T follicular helper cell (primary cell): ENCODE results near the gene CLSTN1.

ENCODE experiments used
- DNase-seq: peaks from one replicate; pipeline ENCODE4 v3.0.0-alpha.2; 2020; ENCODE audit warnings: low read depth

The CLSTN1 gene

GRCh38 chr1:9850442-9851162, 26.8 kb upstream of the CLSTN1 start:
- DNase-seq = no peak

GRCh38 chr1:9849691-9850441, 26.1 kb upstream of the CLSTN1 start:
- DNase-seq = no peak

DNA sequence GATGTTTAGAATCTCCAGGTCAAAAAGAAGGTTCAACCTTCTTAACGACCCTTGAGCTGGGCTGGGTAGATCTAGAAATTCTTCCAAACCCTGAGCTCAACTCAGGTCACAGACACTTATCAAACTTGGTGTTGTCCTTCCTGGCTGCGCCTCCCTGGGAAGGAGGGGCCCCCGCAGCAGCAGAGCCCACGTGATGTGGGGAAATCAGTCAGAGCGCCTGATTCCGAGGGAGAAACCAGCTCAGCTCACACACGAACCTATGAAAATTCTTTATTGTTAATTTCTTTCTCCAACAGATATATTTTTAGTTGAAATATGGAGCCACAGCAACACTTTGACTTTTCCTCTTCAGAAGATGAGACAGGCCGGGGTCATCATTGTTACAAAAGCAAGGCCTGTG, 24.3 kb upstream of the CLSTN1 start:
- no peak for DNase-seq

DNA sequence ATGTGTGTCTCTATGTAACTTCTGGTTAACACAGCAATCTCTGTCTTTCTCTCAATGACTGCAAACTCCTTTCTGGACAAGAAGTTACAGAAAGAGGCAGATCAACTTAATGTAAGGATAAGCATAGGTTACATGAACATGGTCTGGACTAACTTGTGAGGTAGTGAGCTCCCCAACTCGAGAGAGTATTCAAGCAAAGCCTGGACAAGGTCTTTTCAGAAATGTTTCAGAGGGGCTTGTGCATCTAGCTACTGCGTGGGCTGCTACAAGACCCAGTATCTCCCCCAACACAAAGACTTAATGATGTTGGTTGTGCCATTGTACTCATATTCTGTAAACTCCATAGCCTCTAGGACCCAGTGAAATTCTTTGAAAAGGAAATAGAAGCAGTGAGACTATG, 23.5 kb upstream of the CLSTN1 start:
- DNase-seq = no peak

DNA sequence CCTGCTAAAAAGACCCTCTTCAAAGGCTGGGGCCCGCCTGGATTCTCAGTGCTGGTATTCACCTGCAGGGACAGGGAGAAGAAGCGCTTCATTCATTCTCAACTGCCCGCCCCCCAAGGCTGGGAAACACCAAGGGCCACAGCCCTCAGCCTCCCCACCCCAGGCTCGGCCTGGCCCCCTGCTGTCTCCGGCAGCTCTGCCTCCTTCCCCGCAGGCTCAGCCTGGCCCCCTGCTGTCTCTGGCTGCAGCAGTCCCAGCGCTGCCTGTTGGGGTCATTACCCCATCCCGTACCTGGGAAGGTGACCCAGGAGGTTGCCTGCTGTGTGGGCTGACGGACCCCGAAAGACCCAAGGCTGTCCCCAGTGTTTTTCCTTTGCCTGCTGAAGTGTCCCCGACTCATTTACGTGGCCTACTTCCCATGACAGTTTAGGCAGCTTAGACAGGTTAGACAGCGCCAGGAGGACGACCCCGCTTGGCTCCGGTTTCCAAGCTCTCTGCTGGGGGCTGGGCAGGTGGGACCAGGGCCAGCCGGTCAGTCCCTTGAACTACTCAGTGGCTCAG, 22.9 kb upstream of the CLSTN1 start:
- no peak for DNase-seq

GRCh38 chr1:9845914-9846313, 22.1 kb upstream of the CLSTN1 start:
- DNase-seq = no peak

DNA sequence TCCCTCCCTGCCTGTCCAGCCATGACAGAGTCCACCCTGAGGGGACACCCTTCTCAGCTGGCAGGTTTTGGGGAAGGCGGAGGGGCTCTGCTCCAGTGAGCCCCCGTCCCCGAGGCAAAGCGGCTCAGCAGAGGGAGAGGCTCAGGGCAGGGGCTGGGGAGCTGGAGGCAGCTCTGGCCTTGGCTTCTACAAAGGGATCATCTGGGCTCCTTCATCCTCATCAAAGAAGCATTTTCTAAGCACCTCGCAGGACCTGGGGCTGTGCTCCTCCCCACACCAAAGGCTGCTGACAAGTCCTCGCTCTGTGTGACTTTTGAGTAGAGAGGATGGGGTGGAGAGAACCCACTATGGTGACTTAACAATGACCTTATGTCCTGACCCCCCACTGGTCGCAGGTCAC, 21.0 kb upstream of the CLSTN1 start:
- no peak for DNase-seq

- DNase-seq = no peak
These were observed 20.3 kb upstream of the CLSTN1 start for GRCh38 chr1:9844106-9844505.

GRCh38 chr1:9843576-9843945, 19.8 kb upstream of the CLSTN1 start:
- no peak for DNase-seq

- no peak for DNase-seq
These were observed 19.2 kb upstream of the CLSTN1 start for GRCh38 chr1:9842781-9843575.

DNA sequence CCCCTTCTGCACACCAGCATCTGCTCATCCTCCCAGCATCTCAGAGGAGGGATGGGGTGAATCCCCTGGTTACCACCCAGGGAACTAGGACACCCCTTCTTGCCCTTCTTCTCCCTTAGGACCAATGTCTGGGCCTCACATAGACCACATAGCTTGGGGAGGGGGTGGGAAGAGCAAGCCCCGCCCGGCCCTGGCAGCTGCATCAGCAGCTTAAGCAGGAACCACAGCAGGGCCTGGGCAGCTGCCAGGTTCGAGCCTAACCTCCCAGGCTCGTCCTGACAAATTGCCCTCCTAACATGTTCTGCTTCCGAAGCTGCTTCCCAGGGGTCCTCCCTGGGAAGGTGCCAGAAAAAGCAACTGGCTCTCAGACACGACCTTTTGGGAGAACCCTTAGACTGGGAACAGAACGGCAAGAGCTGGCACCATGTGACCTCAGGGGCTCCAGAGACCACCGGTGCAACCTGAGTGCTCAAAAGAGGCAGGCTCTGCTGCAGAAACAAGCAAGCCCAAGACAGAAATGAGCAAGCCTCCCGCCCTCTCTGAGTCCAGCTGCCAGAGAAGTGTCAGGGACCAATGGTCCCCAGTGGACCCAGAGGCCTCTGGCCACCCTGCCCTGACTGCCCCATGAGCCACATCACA, 18.4 kb upstream of the CLSTN1 start:
- no peak for DNase-seq

DNA sequence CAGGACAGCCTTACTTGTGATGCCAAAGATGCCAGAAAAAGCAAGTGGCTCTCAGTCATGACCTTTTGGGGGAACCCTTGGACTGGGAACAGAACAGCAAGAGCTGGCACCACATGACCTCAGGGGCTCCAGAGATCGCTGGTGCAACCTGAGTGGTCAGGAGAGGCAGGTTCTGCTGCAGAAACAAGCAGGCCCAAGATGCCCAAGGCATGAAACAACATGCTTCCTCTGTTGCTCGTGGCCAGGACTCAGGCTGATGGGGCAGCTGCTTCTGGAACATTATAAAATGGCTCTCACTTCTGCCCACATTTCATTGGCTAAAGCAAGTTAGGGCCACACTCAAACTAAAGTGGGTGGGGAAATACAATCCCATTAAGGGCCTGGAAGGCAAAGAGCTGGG, 17.7 kb upstream of the CLSTN1 start:
- DNase-seq = no peak

DNA sequence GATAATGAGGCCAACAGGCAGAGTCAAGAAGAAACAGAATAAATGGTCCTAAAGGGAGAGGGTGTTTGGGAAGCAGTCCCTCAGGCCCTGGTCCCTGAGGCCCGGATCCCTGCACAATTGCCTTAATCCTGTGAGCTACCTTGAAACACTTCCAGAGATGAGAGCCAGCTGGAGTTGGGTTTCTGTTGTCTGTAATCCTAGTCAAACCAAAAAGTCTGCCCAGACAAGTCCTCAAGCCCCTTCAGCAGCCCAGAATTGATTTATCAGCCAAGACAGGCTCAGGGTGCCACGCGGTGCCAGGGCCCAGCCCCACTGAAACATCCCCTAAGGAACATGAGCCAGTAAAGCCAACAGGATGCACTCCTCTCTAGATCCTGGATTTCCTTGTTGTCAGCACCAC, 16.4 kb upstream of the CLSTN1 start:
- DNase-seq = no peak

GRCh38 chr1:9838946-9839345, 15.2 kb upstream of the CLSTN1 start:
- no peak for DNase-seq

- DNase-seq = no peak
These were observed 12.8 kb upstream of the CLSTN1 start for GRCh38 chr1:9836632-9836960.

GRCh38 chr1:9835758-9836631, 12.2 kb upstream of the CLSTN1 start:
- DNase-seq = no peak

DNA sequence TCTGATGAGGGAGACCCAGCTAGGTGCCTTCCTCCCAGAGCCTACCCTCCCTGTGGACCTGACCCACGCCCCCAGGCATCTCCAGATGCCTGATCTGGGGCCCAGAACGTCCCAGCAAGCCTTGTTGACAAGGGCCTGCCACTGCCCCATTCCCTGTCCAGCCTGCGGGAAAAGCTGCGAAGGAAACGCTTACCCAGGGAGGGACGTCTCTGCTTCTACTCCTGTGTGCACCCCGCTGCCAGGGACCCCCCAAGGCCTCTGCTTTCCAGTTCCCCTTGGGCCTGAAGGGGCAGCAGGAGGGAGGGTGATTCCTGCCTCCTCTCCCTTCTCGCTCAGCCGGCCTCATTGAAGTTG, 11.6 kb upstream of the CLSTN1 start:
- DNase-seq = no peak

GRCh38 chr1:9833632-9834031, 9.9 kb upstream of the CLSTN1 start:
- DNase-seq = no peak

- DNase-seq = no peak
These were observed 3.9 kb upstream of the CLSTN1 start for GRCh38 chr1:9827558-9828185.

GRCh38 chr1:9826616-9827015, 2.9 kb upstream of the CLSTN1 start:
- no peak for DNase-seq

GRCh38 chr1:9826087-9826486, 2.3 kb upstream of the CLSTN1 start:
- no peak for DNase-seq
